HG02610 (cell line): ENCODE results near the gene C15orf39.
"Not testable (repeated sequence)": the region's sequence is repeated elsewhere in the genome, so short reads cannot be mapped to it uniquely, and the experiment has no call there.

Source experiments
- ATAC-seq: cut with Tn5 transposase; IDR thresholded peaks from one replicate; pipeline ENCODE4 v1.9.1; 2021; ENCODE audit warnings: mild to moderate bottlenecking, moderate library complexity; ENCODE audit not compliant: unreplicated experiment

Gene C15orf39

GRCh38 chr15:75209289-75209676 lies 7.6 kb downstream of the C15orf39 start:
- ATAC-seq, result no peak

- no peak for ATAC-seq
Measured at GRCh38 chr15:75210811-75211230, 9.1 kb downstream of the C15orf39 start.

GRCh38 chr15:75211436-75212199 lies 9.9 kb downstream of the C15orf39 start:
- ATAC-seq, result no peak

- ATAC-seq, result no peak
Measured at GRCh38 chr15:75212200-75212858, 10.6 kb downstream of the C15orf39 start.

GRCh38 chr15:75213212-75213767 lies 11.6 kb downstream of the C15orf39 start:
- no peak for ATAC-seq

- no peak for ATAC-seq
Measured at GRCh38 chr15:75213768-75214221, 12.1 kb downstream of the C15orf39 start.

GRCh38 chr15:75214293-75215096 lies 12.8 kb downstream of the C15orf39 start:
- ATAC-seq, result no peak

GRCh38 chr15:75215107-75216004 lies 13.7 kb downstream of the C15orf39 start:
- ATAC-seq, result no peak

GRCh38 chr15:75217012-75217411 lies 15.3 kb downstream of the C15orf39 start:
- no peak for ATAC-seq

GRCh38 chr15:75217574-75217973 lies 15.9 kb downstream of the C15orf39 start:
- ATAC-seq, result not testable (repeated sequence)

- ATAC-seq, result not testable (repeated sequence)
Measured at GRCh38 chr15:75219507-75219929, 17.8 kb downstream of the C15orf39 start.

- ATAC-seq, result no peak
Measured at GRCh38 chr15:75223688-75224087, 22.0 kb downstream of the C15orf39 start.

GRCh38 chr15:75224281-75224680 lies 22.6 kb downstream of the C15orf39 start:
- ATAC-seq, result no peak

GRCh38 chr15:75225102-75225836 lies 23.6 kb downstream of the C15orf39 start:
- not testable (repeated sequence) for ATAC-seq

- no peak for ATAC-seq
Measured at GRCh38 chr15:75225951-75226732, 24.5 kb downstream of the C15orf39 start.

GRCh38 chr15:75227112-75227511 lies 25.4 kb downstream of the C15orf39 start:
- ATAC-seq, result not testable (repeated sequence)

- ATAC-seq, result no peak
Measured at GRCh38 chr15:75227663-75228280, 26.1 kb downstream of the C15orf39 start.

- no peak for ATAC-seq
Measured at GRCh38 chr15:75228787-75229186, 27.1 kb downstream of the C15orf39 start.
